Measurements from ENCODE around the gene TMEM143. TPM values are rescaled to one million over a fixed set of nuclear protein-coding genes. Genes with fewer than 3 reads are reported as not detected.

The TMEM143 gene
- total and polyA plus RNA-seq, 2 of the 8 experiments (the other 6 are each of a cell fraction or from before 2014, with no cell fraction given), result 14.2 to 19.1 TPM

- no peak for TF ChIP-seq CHD7 (IDR thresholded peaks at IDR 0.05; ENCODE audit: insufficient replicate concordance, low read length)
Measured at GRCh38 chr19:48386981-48387380, 23.2 kb upstream of the TMEM143 start (continued).
